A549 (cell line): ENCODE measurements around the gene SAT2. TPM values are rescaled to one million over a fixed set of nuclear protein-coding genes. Genes with fewer than 3 reads are reported as not detected.
A peak's percentile ranks its signal among the peaks of the same experiment; 100 is the strongest.
"Not testable (repeated sequence)": the region's sequence is repeated elsewhere in the genome, so short reads cannot be mapped to it uniquely, and the experiment has no call there.

ENCODE experiments used
- ATAC-seq, 2 experiments: fragments of 200-7000 bp in 1 of 2; fragments of >200 bp in 1 of 2; cut with Nextera tagmentation in 1 of 2; cut with Tn5 transposase in 1 of 2; 3 replicates each; pipeline versions ENCODE4 v1.8.0 to v1.9.1; 2018 to 2020; ENCODE audit warnings: mild to moderate bottlenecking in 1 of 2, moderate library complexity in 1 of 2
- CTCF ChIA-PET: fragments of 300-600 bp; sonication (Branson Sonifier 250); formaldehyde crosslinking; extraction: SDS; loops from one replicate; lab custom pipeline; 2021; ENCODE audit warnings: antibody characterized with exemption, inconsistent platforms; lab: Yijun Ruan, JAX
- POLR2A ChIA-PET: fragments of 350-600 bp; formaldehyde crosslinking; extraction: SDS; loops from one replicate; lab custom pipeline; 2021; ENCODE audit warnings: antibody characterized with exemption, inconsistent platforms; lab: Yijun Ruan, JAX
- DNase-seq, 2 experiments: peaks; one replicate each; pipeline versions ENCODE4 v3.0.0 to v3.0.0-alpha.2; 2011 to 2016; ENCODE audit warnings: low read depth in 1 of 2, low spot score in 1 of 2
- FAIRE-seq: peaks from 2 replicates; lab custom pipeline; 2011; peaks lifted over from hg19 to GRCh38; lab: Jason Lieb, UNC
- H3K27ac ChIP-seq, 2 experiments: fragments of >200 bp; sonication (Bioruptor Twin); formaldehyde crosslinking; 3 replicates each; pipeline ENCODE4 v1.5.1; 2016 to 2017
- H3K4me1 ChIP-seq: fragments of >200 bp; sonication (Bioruptor Twin); formaldehyde crosslinking; 3 replicates; pipeline ENCODE4 v1.6.1; 2016
- H3K4me2 ChIP-seq: fragments of >200 bp; sonication (Bioruptor Twin); formaldehyde crosslinking; 3 replicates; pipeline ENCODE4 v1.6.1; 2016
- H3K4me3 ChIP-seq: fragments of >200 bp; sonication (Bioruptor Twin); formaldehyde crosslinking; 3 replicates; pipeline ENCODE4 v1.5.1; 2016
- H3K9me3 ChIP-seq: fragments of >200 bp; sonication (Bioruptor Twin); formaldehyde crosslinking; 3 replicates; pipeline ENCODE4 v1.6.1; 2016
- CBX2 ChIP-seq: fragments of 200-600 bp; sonication (generic); IDR thresholded peaks from 2 replicates; pipeline ENCODE4 v1.6.1; 2016; ENCODE audit warnings: low read depth, mild to moderate bottlenecking, borderline replicate concordance
- CTCF ChIP-seq: fragments of >200 bp; sonication (Bioruptor Twin); formaldehyde crosslinking; IDR thresholded peaks from 3 replicates; pipeline ENCODE4 v1.5.1; 2016
- EHMT2 ChIP-seq: fragments of 200-600 bp; sonication (generic); IDR thresholded peaks from 2 replicates; pipeline ENCODE4 v1.6.1; 2016; ENCODE audit warnings: antibody characterized with exemption, low read depth, mild to moderate bottlenecking, moderate library complexity
- ELK1 ChIP-seq: fragments of 150-350 bp; IDR thresholded peaks from 2 replicates; pipeline ENCODE4 v1.6.1; 2014; ENCODE audit warnings: low read depth, mild to moderate bottlenecking, low read length
- EP300 ChIP-seq, 2 experiments: fragments of >200 bp; sonication (Bioruptor Twin); formaldehyde crosslinking; IDR thresholded peaks; 2 replicates in 1 of 2; 3 replicates in 1 of 2; pipeline ENCODE4 v1.6.1; 2016 to 2017
- ESRRA ChIP-seq: fragments of 150-350 bp; IDR thresholded peaks from 2 replicates; pipeline ENCODE4 v1.6.1; 2014; ENCODE audit warnings: mild to moderate bottlenecking, low read length, borderline replicate concordance
- FOSL2 ChIP-seq, 2 experiments: fragments of 450-650 bp in 1 of 2; fragments of >200 bp in 1 of 2; sonication (Bioruptor Twin) in 1 of 2; formaldehyde crosslinking; IDR thresholded peaks; 2 replicates each; pipeline versions ENCODE4 v1.5.0 to v1.6.1; 2016 to 2020; ENCODE audit warnings: mild to moderate bottlenecking in 1 of 2, moderate library complexity in 1 of 2
- GATA3 ChIP-seq: IDR thresholded peaks from 2 replicates; pipeline ENCODE4 v1.6.1; 2012; ENCODE audit warnings: borderline replicate concordance
- HDAC2 ChIP-seq: fragments of 200-600 bp; sonication (generic); IDR thresholded peaks from 2 replicates; pipeline ENCODE4 v1.6.1; 2016
- HES2 ChIP-seq: fragments of >200 bp; sonication (Bioruptor Twin); formaldehyde crosslinking; IDR thresholded peaks from 2 replicates; pipeline ENCODE4 v1.6.1; 2016
- HEYL ChIP-seq: fragments of 250-450 bp; sonication (Bioruptor Pico); IDR thresholded peaks from 2 replicates; pipeline ENCODE4 v1.8.0; 2021; ENCODE audit warnings: mild to moderate bottlenecking, moderate library complexity
- HOXB13 ChIP-seq: fragments of 250-450 bp; sonication (Bioruptor Pico); IDR thresholded peaks from 2 replicates; pipeline ENCODE4 v1.5.0; 2020; ENCODE audit warnings: low read depth, mild to moderate bottlenecking, moderate library complexity
- JUNB ChIP-seq: fragments of >200 bp; sonication (Bioruptor Twin); formaldehyde crosslinking; IDR thresholded peaks from 2 replicates; pipeline ENCODE4 v1.6.1; 2016
- MAFK ChIP-seq: fragments of 450-650 bp; IDR thresholded peaks from 2 replicates; pipeline ENCODE4 v1.6.1; 2014; ENCODE audit not compliant: partially characterized antibody
- MAX ChIP-seq: IDR thresholded peaks from 2 replicates; pipeline ENCODE4 v1.6.1; 2012
- MYC ChIP-seq: IDR thresholded peaks from 2 replicates; pipeline ENCODE4 v1.6.1; 2012; ENCODE audit warnings: mild to moderate bottlenecking, inconsistent platforms, low read length, improper control_type of control experiment, borderline replicate concordance
- NPAS2 ChIP-seq: fragments of 250-450 bp; sonication (Bioruptor Pico); IDR thresholded peaks from 2 replicates; pipeline ENCODE4 v1.8.0; 2022; ENCODE audit warnings: mild to moderate bottlenecking, moderate library complexity, borderline replicate concordance
- PBX3 ChIP-seq: IDR thresholded peaks from 2 replicates; pipeline ENCODE4 v1.6.1; 2012
- POLR2A ChIP-seq: IDR thresholded peaks from 2 replicates; pipeline ENCODE4 v1.6.1; 2012; ENCODE audit warnings: mild to moderate bottlenecking, low read length
- RAD21 ChIP-seq, 2 experiments: fragments of >200 bp in 1 of 2; sonication (Bioruptor Twin) in 1 of 2; formaldehyde crosslinking in 1 of 2; IDR thresholded peaks in 1 of 2; conservative IDR thresholded peaks in 1 of 2; 2 replicates in 1 of 2; 3 replicates in 1 of 2; pipeline ENCODE4 v1.6.1; 2012 to 2018; ENCODE audit warnings: inconsistent platforms in 1 of 2
- REST ChIP-seq: fragments of 200-600 bp; sonication (generic); IDR thresholded peaks from 2 replicates; pipeline ENCODE4 v1.6.1; 2016; ENCODE audit warnings: antibody characterized with exemption, mild to moderate bottlenecking, moderate library complexity
- RFX5 ChIP-seq: fragments of 450-650 bp; IDR thresholded peaks from 2 replicates; pipeline ENCODE4 v1.7.1; 2014; ENCODE audit warnings: antibody characterized with exemption, mild to moderate bottlenecking, moderate library complexity
- RNF2 ChIP-seq: fragments of 200-600 bp; sonication (generic); IDR thresholded peaks from 2 replicates; pipeline ENCODE4 v1.6.1; 2016; ENCODE audit warnings: low read depth, mild to moderate bottlenecking, antibody characterized with exemption, moderate library complexity, borderline replicate concordance
- SREBF2 ChIP-seq: fragments of 450-650 bp; IDR thresholded peaks from 2 replicates; pipeline ENCODE4 v1.6.1; 2014; ENCODE audit warnings: mild to moderate bottlenecking, moderate library complexity
- TFCP2L1 ChIP-seq: fragments of 250-450 bp; sonication (Bioruptor Pico); IDR thresholded peaks from 2 replicates; pipeline ENCODE4 v1.5.0; 2021; ENCODE audit warnings: mild to moderate bottlenecking
- ZNF302 ChIP-seq: fragments of 250-450 bp; sonication (Bioruptor Pico); IDR thresholded peaks from 2 replicates; pipeline ENCODE4 v1.9.0; 2021; ENCODE audit warnings: inconsistent platforms, mild to moderate bottlenecking, moderate library complexity
- ZSCAN20 ChIP-seq: fragments of 250-450 bp; sonication (Bioruptor Pico); IDR thresholded peaks from 2 replicates; pipeline ENCODE4 v1.8.0; 2022; ENCODE audit warnings: mild to moderate bottlenecking, moderate library complexity
- WGBS: methylation state at CpG from one replicate; pipeline ENCODE4 v1.1.6; 2017; ENCODE audit errors: missing lambda C conversion rate; 5-methylcytosine and 5-hydroxymethylcytosine counted together
- polyA plus RNA-seq, 4 experiments: library from polyadenylated mRNA; depleted of rRNA in 3 of 4; stranded (reverse); fragments of >200 nt; fragmentation: RNase III in 1 of 4; extraction: RNeasy Plus Mini Kit Qiagen cat#74134 plus additional on column Dnase treatment in 1 of 4; gene quantifications; 2 replicates in 3 of 4; 3 replicates in 1 of 4; pipeline ENCODE4 v1.2.3, GENCODE V29; 2011 to 2017

Gene SAT2
- polyA plus RNA-seq, 2 of the 4 experiments (the other 2 are of a cell fraction): 38.1 to 76.3 TPM

GRCh38 chr17:7641635-7642034, 14.0 kb upstream of the SAT2 start:
- H3K4me1 ChIP-seq, H3K9me3 ChIP-seq, H3K27ac ChIP-seq, DNase-seq, FAIRE-seq, H3K4me3 ChIP-seq, ATAC-seq, H3K4me2 ChIP-seq: not testable (repeated sequence)
- WGBS: 48% methylated on average over 7 of the region's 7 CpGs
- peak; percentile 67 for TF ChIP-seq MAFK
- POLR2A ChIA-PET: interaction anchor here (0.9 to 1.1 kb wide), 2 partner anchors 45 to 46 kb away, joined by 3 to 5 read pairs; partner anchors contain the start of gene TP53
- CTCF ChIA-PET: interaction anchor here (0.9 to 5.0 kb wide), 6 partner anchors 9 to 46 kb away, joined by 3 to 44 read pairs (median 5); partner anchors contain the start of genes SHBG, TP53 and WRAP53

- FAIRE-seq (no peak), ATAC-seq (no peak), DNase-seq (no peak)
- no peaks in the 10 kb centered on the region for H3K4me1 ChIP-seq
- H3K4me2 ChIP-seq: no peak overlapping the region
- no peak overlapping the region for H3K27ac ChIP-seq
- WGBS: 90% methylated on average over 22 of the region's 26 CpGs
- no peak overlapping the region for H3K4me3 ChIP-seq
- ChIA-PET POLR2A (interaction anchor here (0.9 to 1.1 kb wide), 2 partner anchors 46 to 47 kb away, joined by 3 to 5 read pairs; partner anchors contain the start of gene TP53), CTCF (interaction anchor here (4.6 to 5.0 kb wide), 2 partner anchors 8 to 47 kb away, joined by 33 to 44 read pairs; partner anchors contain the start of genes SHBG, TP53 and WRAP53)
- TF ChIP-seq HEYL (no peak), JUNB (no peak), RNF2 (no peak), ZSCAN20 (CRISPR knock-in tag) (no peak), NPAS2 (CRISPR knock-in tag) (no peak), REST (no peak), MAX (no peak), EP300 (IDR thresholded peaks at IDR 0.05) (no peak), MAFK (no peak), ESRRA (no peak), ELK1 (no peak), HDAC2 (no peak), HOXB13 (no peak), EHMT2 (no peak), CBX2 (no peak), POLR2A (no peak), HES2 (no peak), ZNF302 (CRISPR knock-in tag) (no peak), TFCP2L1 (CRISPR knock-in tag) (no peak)
- no peaks in the 10 kb centered on the region for H3K9me3 ChIP-seq
These were observed 13.2 kb upstream of the SAT2 start for GRCh38 chr17:7640783-7641182.

- no peak for FAIRE-seq
- Histone ChIP-seq H3K9me3 (no peaks in the 10 kb centered on the region), H3K4me2 (no peak overlapping the region), H3K27ac (no peak overlapping the region), H3K4me3 (no peak overlapping the region), H3K4me1 (no peaks in the 10 kb centered on the region)
- ChIA-PET POLR2A (interaction anchor here (1.0 kb wide), 1 partner anchor 51 kb away, joined by 6 read pairs; the partner anchor contains the start of gene TP53), CTCF (interaction anchor here (0.7 to 8.2 kb wide), 7 partner anchors 13 to 483 kb away, joined by 3 to 191 read pairs (median 66); partner anchors contain the start of genes ATP1B2, EFNB3, FXR2 and TP53)
- 54% methylated on average over 5 of the region's 5 CpGs for WGBS
- no peak for DNase-seq
- no peak for ATAC-seq
- TF ChIP-seq TFCP2L1 (CRISPR knock-in tag) (no peak), FOSL2 (IDR thresholded peaks at IDR 0.05) (no peak), FOSL2 (CRISPR knock-in tag; IDR thresholded peaks at IDR 0.05) (no peak), SREBF2 (no peak), CTCF (no peak), POLR2A (no peak), RAD21 (conservative IDR thresholded peaks at IDR 0.05 in 1 of 2, IDR thresholded peaks at IDR 0.05 in 1 of 2) (no peak), MYC (no peak), RFX5 (no peak), GATA3 (no peak), EP300 (IDR thresholded peaks at IDR 0.05) (no peak), PBX3 (no peak), ZNF302 (CRISPR knock-in tag) (no peak)
These were observed 8.5 kb upstream of the SAT2 start for GRCh38 chr17:7636163-7636562.
